Lower leg skin (tissue), 4 donors: Measurements from ENCODE around the gene NHLRC3. TPM values are rescaled to one million over a fixed set of nuclear protein-coding genes. Genes with fewer than 3 reads are reported as not detected.
"Not testable (repeated sequence)": the region's sequence is repeated elsewhere in the genome, so short reads cannot be mapped to it uniquely, and the experiment has no call there.

Source experiments
- DNase-seq, 2 donors: peaks; one replicate each; pipeline ENCODE4 v3.0.0-alpha.2; 2019; ENCODE audit warnings: low spot score in 2 of 2
- H3K4me3 ChIP-seq: fragments of 200-600 bp; sonication (generic); 2 replicates; pipeline ENCODE4 v1.5.1; 2017; ENCODE audit warnings: mild to moderate bottlenecking, low read depth; ENCODE audit not compliant: poor library complexity, severe bottlenecking
- CTCF ChIP-seq, 3 donors: fragments of 450-650 bp; IDR thresholded peaks; one replicate each; pipeline ENCODE4 v1.5.1; 2016; ENCODE audit warnings: antibody characterized with exemption in 3 of 3, mild to moderate bottlenecking in 3 of 3, moderate library complexity in 2 of 3
- POLR2A ChIP-seq, 2 donors: fragments of 450-650 bp; IDR thresholded peaks; one replicate each; pipeline ENCODE4 v1.6.1; 2016 to 2017; ENCODE audit warnings: antibody characterized with exemption in 2 of 2, mild to moderate bottlenecking in 1 of 2, moderate library complexity in 1 of 2
- WGBS, 2 donors: methylation state at CpG; one replicate each; pipeline ENCODE4 v1.1.5; 2018; 5-methylcytosine and 5-hydroxymethylcytosine counted together
- intact Hi-C: fragments of 100-400 bp; cut with DNase I; formaldehyde crosslinking; loops from one replicate; pipeline ENCODE4 v1.15.0; 2023; ENCODE audit warnings: low total_unique reads
- total RNA-seq, 4 donors: library from RNA; depleted of rRNA; stranded (reverse); fragments of >200 nt; gene quantifications; one replicate each; pipeline ENCODE4 v1.1.0, GENCODE V29; 2016

NHLRC3 gene, protein sequence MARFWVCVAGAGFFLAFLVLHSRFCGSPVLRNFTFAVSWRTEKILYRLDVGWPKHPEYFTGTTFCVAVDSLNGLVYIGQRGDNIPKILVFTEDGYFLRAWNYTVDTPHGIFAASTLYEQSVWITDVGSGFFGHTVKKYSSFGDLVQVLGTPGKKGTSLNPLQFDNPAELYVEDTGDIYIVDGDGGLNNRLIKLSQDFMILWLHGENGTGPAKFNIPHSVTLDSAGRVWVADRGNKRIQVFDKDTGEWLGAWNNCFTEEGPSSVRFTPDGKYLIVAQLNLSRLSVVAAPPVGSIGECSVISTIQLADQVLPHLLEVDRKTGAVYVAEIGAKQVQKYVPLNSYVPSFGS
- total RNA-seq, result 10 to 100 TPM in 2 of 4 donors, 1 to 10 TPM in 2; 8.3 to 12.9 (median 9.7) TPM

DNA sequence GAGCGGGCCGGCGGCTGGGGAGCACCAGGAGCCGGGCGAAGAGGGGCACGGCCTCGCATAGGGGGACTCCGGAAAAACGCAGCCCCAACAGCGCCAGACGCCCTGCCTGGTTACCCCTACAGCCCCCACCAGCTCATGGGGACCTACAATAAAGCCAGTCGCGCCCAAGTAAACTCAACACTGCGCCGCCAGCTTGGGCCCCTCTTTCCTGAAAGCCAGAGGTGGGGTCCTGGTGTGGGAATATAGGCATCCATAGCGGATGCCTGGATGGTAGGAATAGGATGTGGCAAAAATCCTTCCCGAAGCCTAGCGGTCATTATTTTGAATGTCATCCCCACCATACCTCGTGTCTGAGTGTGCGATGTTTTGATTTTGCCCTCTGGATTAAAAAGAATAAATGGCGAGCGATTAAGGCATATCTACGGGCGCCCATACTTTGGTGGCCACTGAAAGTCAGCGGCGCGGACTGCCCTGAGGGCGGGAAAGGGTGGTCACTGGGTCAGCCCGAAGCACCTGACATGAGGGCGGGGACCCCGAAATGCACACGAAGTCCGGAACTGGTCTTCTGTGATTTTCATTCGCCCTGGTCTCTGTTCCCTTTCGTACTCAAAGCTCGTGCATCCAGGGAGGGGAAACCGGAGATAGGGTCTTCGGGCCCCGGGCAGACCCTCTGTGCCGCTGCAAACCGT lies at the start of gene NHLRC3, which contains the start of gene PROSER1:
Gene NHLRC3 (plus strand): TSS at position 577 of the 689 bp plus-strand sequence. CDS start 184 bp downstream, outside the sequence.
Gene PROSER1 (minus strand): TSS at position 210 of the 689 bp plus-strand sequence. CDS start 847 bp downstream, outside the sequence.
- 0 to 1% methylated on average over 31 to 34 of the region's 41 CpGs for WGBS, 2 donors

DNA sequence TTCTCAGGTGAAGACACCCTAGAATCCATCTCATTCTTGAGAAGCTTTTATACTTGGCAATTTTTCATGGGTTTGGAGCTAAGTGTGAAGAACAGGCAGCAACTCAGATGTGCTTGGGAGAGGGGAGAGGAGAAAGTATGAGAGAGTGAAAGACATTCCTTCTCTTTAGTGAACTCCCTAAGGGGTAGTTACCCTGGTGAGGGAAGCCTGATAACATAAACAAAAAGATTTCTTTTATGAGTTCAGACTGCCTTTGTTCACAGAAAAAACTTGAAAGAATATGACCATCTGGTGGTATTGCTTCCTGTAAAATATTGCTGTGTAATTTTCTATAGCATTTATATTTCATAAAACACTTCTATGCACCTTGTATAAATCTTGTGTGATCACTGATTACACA lies 47.6 kb upstream of the NHLRC3 start, which contains the start of gene STOML3:
Gene STOML3 (minus strand): TSS at position 139 of the 400 bp plus-strand sequence. CDS start 110 bp downstream, at position 29.
- TF ChIP-seq POLR2A (IDR thresholded peaks at IDR 0.05) (no peak), CTCF (IDR thresholded peaks at IDR 0.05) (no peak)
- intact Hi-C loops, result no loop called here
- no peak for DNase-seq
- no peak within 1 kb of the TSS for H3K4me3 ChIP-seq

More for the DNA sequence above, at the start of gene NHLRC3, which contains the start of gene PROSER1:
- intact Hi-C loops, result no loop called here
- peak; percentile 93 to 97 for DNase-seq
- peak within 1 kb of the TSS; percentile 80 for H3K4me3 ChIP-seq
- no peak for TF ChIP-seq POLR2A (IDR thresholded peaks at IDR 0.05)

- no peak overlapping the region for H3K4me3 ChIP-seq
- intact Hi-C loops, result no loop called here
- 59 to 69% methylated on average over 4 of the region's 4 CpGs for WGBS, 2 donors
- TF ChIP-seq POLR2A (IDR thresholded peaks at IDR 0.05), result no peak
- TF ChIP-seq CTCF (IDR thresholded peaks at IDR 0.05), result no peak
- no peak for DNase-seq
Observed at GRCh38 chr13:38993381-38993780, 44.9 kb upstream of the NHLRC3 start.

DNA sequence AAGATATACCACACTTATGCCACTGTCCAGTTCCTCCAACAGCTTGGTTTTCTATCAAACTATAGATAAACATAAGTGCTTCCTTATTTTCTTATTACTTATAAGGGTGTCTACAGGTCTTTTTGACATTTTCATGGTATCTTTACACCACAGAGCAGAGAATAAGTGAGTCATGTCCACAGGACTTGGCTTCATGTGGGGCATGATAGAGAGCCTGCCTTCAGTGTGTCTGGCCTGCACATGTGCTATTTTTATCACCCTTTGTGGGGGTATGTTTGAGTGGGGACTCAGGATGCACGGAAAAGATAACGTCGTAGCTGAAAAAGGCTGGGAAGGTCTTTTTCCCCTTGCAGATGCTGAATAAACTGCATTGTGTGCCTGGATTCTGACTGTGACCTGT lies 39.5 kb upstream of the NHLRC3 start:
- intact Hi-C loops, result no loop called here
- no peak for DNase-seq
- 69% methylated on average over 3 of the region's 3 CpGs for WGBS, 2 donors
- no peak for TF ChIP-seq POLR2A (IDR thresholded peaks at IDR 0.05)
- H3K4me3 ChIP-seq, result no peak overlapping the region

DNA sequence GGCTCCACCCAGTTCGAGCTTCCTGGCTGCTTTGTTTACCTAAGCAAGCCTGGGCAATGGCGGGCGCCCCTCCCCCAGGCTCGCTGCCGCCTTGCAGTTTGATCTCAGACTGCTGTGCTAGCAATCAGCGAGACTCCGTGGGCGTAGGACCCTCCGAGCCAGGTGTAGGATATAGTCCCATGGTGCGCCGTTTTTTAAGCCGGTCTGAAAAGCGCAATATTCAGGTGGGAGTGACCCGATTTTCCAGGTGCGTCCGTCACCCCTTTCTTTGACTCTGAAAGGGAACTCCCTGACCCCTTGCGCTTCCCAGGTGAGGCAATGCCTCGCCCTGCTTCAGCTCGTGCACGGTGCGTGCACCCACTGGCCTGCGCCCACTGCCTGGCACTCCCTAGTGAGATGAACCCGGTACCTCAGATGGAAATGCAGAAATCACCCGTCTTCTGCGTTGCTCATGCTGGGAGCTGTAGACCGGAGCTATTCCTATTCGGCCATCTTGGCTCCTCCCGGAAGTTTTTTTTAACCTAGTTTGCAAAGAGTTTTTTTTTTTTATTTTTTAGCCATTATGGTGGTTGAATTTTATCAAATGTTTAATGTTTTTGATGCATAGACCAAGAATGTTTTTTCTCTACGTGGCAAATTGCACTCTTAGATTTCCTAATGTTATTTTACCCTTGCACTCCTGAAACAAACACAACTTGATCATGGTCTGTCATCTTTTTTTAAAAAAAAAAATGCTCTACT lies 31.7 kb upstream of the NHLRC3 start:
- whole genome bisulfite sequencing, 2 donors, result 60 to 87% methylated on average over 27 to 28 of the region's 29 CpGs
- intact Hi-C loops, H3K4me3 ChIP-seq: not testable (repeated sequence)

DNA sequence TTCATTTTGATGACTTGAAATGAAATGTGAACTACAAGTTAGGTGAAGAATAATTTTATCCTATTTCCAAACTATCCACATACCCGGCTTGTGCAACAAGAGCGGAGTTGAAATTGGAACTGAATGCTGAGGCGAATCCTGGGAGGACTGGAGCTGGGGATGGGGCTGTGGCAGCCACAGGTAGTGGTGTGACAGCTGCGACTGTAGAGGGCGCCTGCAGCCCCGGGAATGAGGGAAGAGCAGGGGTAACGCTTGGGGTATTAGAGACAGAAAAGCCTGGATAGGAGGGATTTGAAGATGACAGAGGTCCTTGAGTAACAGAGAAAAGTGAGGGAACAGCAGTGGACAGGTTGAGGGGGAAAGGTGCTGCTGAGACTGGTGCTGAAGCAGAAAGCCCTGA lies 25.6 kb upstream of the NHLRC3 start:
- no peak for DNase-seq
- 85 to 91% methylated on average over 7 of the region's 7 CpGs for WGBS, 2 donors
- H3K4me3 ChIP-seq, result no peak overlapping the region
- intact Hi-C loops, result no loop called here
- TF ChIP-seq POLR2A (IDR thresholded peaks at IDR 0.05) (no peak), CTCF (IDR thresholded peaks at IDR 0.05) (no peak)

More for the DNA sequence above, 31.7 kb upstream of the NHLRC3 start:
- not testable (repeated sequence) for DNase-seq

DNA sequence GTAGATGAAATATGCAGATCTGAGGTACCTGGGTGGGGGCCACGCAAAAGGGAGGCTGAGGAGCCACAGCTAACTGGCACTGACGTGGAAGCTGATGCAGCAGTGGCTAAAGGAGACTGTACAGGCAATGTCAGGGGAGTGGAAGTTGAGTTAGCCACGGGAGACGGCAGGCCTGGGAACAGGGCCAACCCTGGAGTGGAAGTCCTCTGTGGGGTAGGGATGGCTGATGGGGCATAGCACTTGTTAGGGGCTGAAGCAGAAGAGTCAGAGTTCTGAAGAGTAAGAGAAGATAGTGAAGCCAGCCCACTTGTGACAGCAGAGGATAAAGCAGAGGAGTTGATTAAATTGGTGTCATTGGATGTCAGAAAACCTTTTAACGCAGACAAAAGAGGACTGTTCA lies 24.8 kb upstream of the NHLRC3 start:
- TF ChIP-seq POLR2A (IDR thresholded peaks at IDR 0.05), result no peak
- TF ChIP-seq CTCF (IDR thresholded peaks at IDR 0.05), result no peak
- no peak overlapping the region for H3K4me3 ChIP-seq
- no peak for DNase-seq
- intact Hi-C loops, result no loop called here
- WGBS, 2 donors, result 89 to 91% methylated on average over 5 of the region's 5 CpGs
